Body of pancreas (tissue), 4 donors: ENCODE measurements around the gene ANKRD50. TPM values are rescaled to one million over a fixed set of nuclear protein-coding genes. Genes with fewer than 3 reads are reported as not detected.

ENCODE experiments used
- ATAC-seq: fragments of 150-250 bp; one replicate; pipeline ENCODE4 v1.9.1; 2016
- DNase-seq, 4 donors: peaks; one replicate each; pipeline ENCODE4 v3.0.0-alpha.2; 2019
- H3K27ac ChIP-seq, 4 donors: fragments of 200-600 bp; sonication (generic); 1 replicate in 3 of 4; 2 replicates in 1 of 4; pipeline versions ENCODE4 v1.5.1 to v1.6.1; 2016 to 2019; ENCODE audit warnings: mild to moderate bottlenecking in 1 of 4, mixed read lengths in 1 of 4, moderate library complexity in 1 of 4
- H3K27me3 ChIP-seq, 2 donors: fragments of 200-600 bp; sonication (generic); one replicate each; pipeline ENCODE4 v1.6.0; 2016; ENCODE audit warnings: mild to moderate bottlenecking in 1 of 2
- H3K36me3 ChIP-seq, 2 donors: fragments of 200-600 bp; sonication (generic); replicated peaks in 1 of 2; 2 replicates each; pipeline ENCODE4 v1.5.1; 2016; ENCODE audit warnings: low read depth in 2 of 2; ENCODE audit not compliant: insufficient read depth in 1 of 2
- H3K4me1 ChIP-seq: fragments of 200-600 bp; sonication (generic); one replicate; pipeline ENCODE4 v1.6.0; 2016
- H3K4me3 ChIP-seq, 2 donors: fragments of 200-600 bp; sonication (generic); 1 replicate in 1 of 2; 2 replicates in 1 of 2; pipeline ENCODE4 v1.5.1; 2016 to 2019
- H3K9me3 ChIP-seq, 3 donors: fragments of 200-600 bp; sonication (generic); 1 replicate in 2 of 3; 2 replicates in 1 of 3; pipeline ENCODE4 v1.5.1; 2016
- CTCF ChIP-seq, 7 experiments: fragments of 450-650 bp in 4 of 7; fragments of 200-600 bp in 3 of 7; sonication (generic) in 3 of 7; IDR thresholded peaks; one replicate each; pipeline ENCODE4 v1.5.1; 2016 to 2019; ENCODE audit warnings: antibody characterized with exemption in 7 of 7
- POLR2A ChIP-seq, 3 donors: fragments of 450-650 bp; IDR thresholded peaks; one replicate each; pipeline ENCODE4 v1.6.1; 2016; ENCODE audit warnings: antibody characterized with exemption in 3 of 3, mild to moderate bottlenecking in 2 of 3
- WGBS, 2 donors: methylation state at CpG; one replicate each; pipeline ENCODE4 v1.1.5; 2017; 5-methylcytosine and 5-hydroxymethylcytosine counted together
- intact Hi-C: fragments of 100-400 bp; cut with DNase I; formaldehyde crosslinking; loops from one replicate; pipeline ENCODE4 v1.15.1; 2023
- total RNA-seq, 2 donors: library from RNA; depleted of rRNA; stranded (reverse); fragments of >200 nt; gene quantifications; one replicate each; pipeline ENCODE4 v1.1.0, GENCODE V29; 2016

ANKRD50 gene
- total RNA-seq, 2 donors from 2014 or later = 5.6 to 6.7 TPM

- no peak for DNase-seq
- 53 to 66% methylated on average over 1 of the region's 1 CpG for WGBS, 2 donors
- H3K4me1 ChIP-seq = peaks cover 11% of the 10 kb centered on the region
- H3K36me3 ChIP-seq = no peaks in the 10 kb centered on the region
- no peak for ATAC-seq
- TF ChIP-seq POLR2A (IDR thresholded peaks at IDR 0.05) (no peak), CTCF (IDR thresholded peaks at IDR 0.05) (no peak)
- H3K27me3 ChIP-seq = no peaks in the 10 kb centered on the region
- H3K9me3 ChIP-seq = no peaks in the 10 kb centered on the region
- no peak overlapping the region for H3K4me3 ChIP-seq
- intact Hi-C loops = no loop called here
- H3K27ac ChIP-seq = no peak overlapping the region
Observed at GRCh38 chr4:124629681-124630080, 82.9 kb downstream of the ANKRD50 start.
